GM18502 (cell line): ENCODE measurements around the gene RIMBP3B.
"Not testable (repeated sequence)": the region's sequence is repeated elsewhere in the genome, so short reads cannot be mapped to it uniquely, and the experiment has no call there.

Experiments used
- ATAC-seq: cut with Tn5 transposase; IDR thresholded peaks from one replicate; pipeline ENCODE4 v1.9.1; 2021; ENCODE audit warnings: mild to moderate bottlenecking; ENCODE audit not compliant: unreplicated experiment, poor library complexity

RIMBP3B gene

GRCh38 chr22:21383701-21384467 lies at the start of gene RIMBP3B:
RIMBP3B (plus strand) TSS chr22:21383751; CDS start chr22:21383859, 108 bp downstream.
- ATAC-seq: not testable (repeated sequence)

- ATAC-seq: not testable (repeated sequence)
Observed at GRCh38 chr22:21357527-21357926, 26.0 kb upstream of the RIMBP3B start.

- ATAC-seq: not testable (repeated sequence)
Observed at GRCh38 chr22:21360525-21360924, 23.0 kb upstream of the RIMBP3B start.

- not testable (repeated sequence) for ATAC-seq
Observed at GRCh38 chr22:21362473-21362872, 21.1 kb upstream of the RIMBP3B start.

GRCh38 chr22:21363061-21363460 lies 20.5 kb upstream of the RIMBP3B start:
- not testable (repeated sequence) for ATAC-seq

GRCh38 chr22:21363803-21364202 lies 19.7 kb upstream of the RIMBP3B start:
- ATAC-seq: not testable (repeated sequence)

GRCh38 chr22:21364362-21364761 lies 19.2 kb upstream of the RIMBP3B start:
- not testable (repeated sequence) for ATAC-seq

- not testable (repeated sequence) for ATAC-seq
Observed at GRCh38 chr22:21365337-21365736, 18.2 kb upstream of the RIMBP3B start.

GRCh38 chr22:21368603-21369310 lies 14.8 kb upstream of the RIMBP3B start:
- not testable (repeated sequence) for ATAC-seq

- ATAC-seq: not testable (repeated sequence)
Observed at GRCh38 chr22:21375880-21376279, 7.7 kb upstream of the RIMBP3B start.

GRCh38 chr22:21384468-21385357 lies 1.2 kb downstream of the RIMBP3B start:
- not testable (repeated sequence) for ATAC-seq

GRCh38 chr22:21389480-21389879 lies 5.9 kb downstream of the RIMBP3B start:
- not testable (repeated sequence) for ATAC-seq

- ATAC-seq: not testable (repeated sequence)
Observed at GRCh38 chr22:21390013-21390412, 6.5 kb downstream of the RIMBP3B start.

- not testable (repeated sequence) for ATAC-seq
Observed at GRCh38 chr22:21394613-21395012, 11.1 kb downstream of the RIMBP3B start.

GRCh38 chr22:21401197-21401969 lies 17.8 kb downstream of the RIMBP3B start:
- ATAC-seq: not testable (repeated sequence)

GRCh38 chr22:21402763-21403314 lies 19.3 kb downstream of the RIMBP3B start:
- not testable (repeated sequence) for ATAC-seq

GRCh38 chr22:21407139-21407538 lies 23.6 kb downstream of the RIMBP3B start:
- not testable (repeated sequence) for ATAC-seq

- ATAC-seq: not testable (repeated sequence)
Observed at GRCh38 chr22:21407792-21408191, 24.2 kb downstream of the RIMBP3B start.

GRCh38 chr22:21416375-21416774 lies 32.8 kb downstream of the RIMBP3B start:
- ATAC-seq: not testable (repeated sequence)
